DMS53 treated with DMSO at 0.1 percent for 48 hours (cell line): ENCODE results near the gene CRAMP1.

Source experiments
- DNase-seq: peaks from one replicate; lab custom pipeline; 2025; ENCODE audit not compliant: unreplicated experiment; lab: John Stamatoyannopoulos, UW

The CRAMP1 gene

DNA sequence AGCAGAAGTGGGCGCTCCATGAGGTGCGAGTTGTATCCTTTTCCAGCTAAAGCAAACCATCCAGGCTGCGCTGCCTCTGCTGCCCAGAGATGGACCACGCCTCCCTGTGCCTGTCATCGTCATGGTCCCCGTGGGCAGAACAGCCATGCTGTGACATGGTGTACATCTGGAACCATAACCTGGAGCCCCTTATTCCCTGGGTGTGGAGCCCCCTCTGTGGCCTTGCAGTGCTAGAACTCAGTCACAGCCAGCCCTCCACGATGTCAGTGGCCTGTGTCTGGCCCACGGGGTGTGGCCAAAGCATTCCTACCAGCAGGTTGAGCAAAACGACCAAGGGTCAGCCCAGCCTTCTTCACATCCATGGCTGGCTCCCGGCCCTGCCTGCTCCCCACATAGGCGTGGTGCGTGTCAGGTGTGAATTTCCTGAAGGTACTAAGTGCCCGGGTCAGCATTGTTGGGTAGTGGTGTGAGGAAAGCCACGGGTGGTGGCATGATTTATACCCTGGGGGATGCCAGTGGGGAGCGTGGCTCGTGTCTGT is 43.2 kb downstream of the CRAMP1 start:
- no peak for DNase-seq

GRCh38 chr16:1655909-1656807 is 44.0 kb downstream of the CRAMP1 start:
- DNase-seq = no peak

DNA sequence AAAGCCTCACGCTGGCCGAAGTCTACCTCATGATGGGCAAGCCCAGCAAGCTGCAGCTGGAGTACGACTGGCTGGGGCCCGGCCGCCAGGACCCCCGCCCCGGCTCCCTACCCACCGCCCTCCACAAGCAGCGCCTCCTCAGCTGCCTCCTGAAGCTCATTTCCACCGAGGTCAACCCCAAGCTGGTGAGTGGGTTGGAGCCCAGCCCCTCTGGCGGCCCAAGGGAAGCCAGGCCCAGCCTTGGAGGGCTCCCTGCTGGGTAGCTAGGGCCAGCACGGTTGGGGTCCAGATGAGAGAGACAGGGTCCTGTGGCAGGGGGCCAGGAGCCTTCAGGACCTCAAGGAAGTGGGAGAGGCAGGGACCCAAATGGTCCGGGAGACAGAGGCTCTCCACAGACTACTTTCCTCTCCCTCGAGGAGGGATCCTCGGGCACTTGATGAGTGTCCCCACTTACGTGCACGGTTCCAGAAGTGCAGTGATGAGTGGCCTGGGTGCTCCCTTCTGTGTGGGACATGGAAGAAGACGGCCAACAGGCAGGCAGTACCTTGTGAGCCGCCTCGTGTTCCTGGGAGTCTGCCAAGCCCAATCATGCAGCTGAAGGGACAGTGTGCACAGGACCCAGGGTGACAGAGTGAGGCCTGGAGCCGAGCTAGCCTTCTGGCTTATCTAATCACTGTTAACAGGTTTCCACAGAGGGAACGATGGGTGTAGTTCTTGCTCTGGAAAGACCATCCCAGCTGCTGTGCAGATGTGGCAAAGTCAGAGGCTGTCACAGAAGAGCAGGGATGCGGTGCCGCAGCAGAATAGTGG is 44.9 kb downstream of the CRAMP1 start:
- no peak for DNase-seq

GRCh38 chr16:1657841-1658240 is 45.7 kb downstream of the CRAMP1 start:
- no peak for DNase-seq

DNA sequence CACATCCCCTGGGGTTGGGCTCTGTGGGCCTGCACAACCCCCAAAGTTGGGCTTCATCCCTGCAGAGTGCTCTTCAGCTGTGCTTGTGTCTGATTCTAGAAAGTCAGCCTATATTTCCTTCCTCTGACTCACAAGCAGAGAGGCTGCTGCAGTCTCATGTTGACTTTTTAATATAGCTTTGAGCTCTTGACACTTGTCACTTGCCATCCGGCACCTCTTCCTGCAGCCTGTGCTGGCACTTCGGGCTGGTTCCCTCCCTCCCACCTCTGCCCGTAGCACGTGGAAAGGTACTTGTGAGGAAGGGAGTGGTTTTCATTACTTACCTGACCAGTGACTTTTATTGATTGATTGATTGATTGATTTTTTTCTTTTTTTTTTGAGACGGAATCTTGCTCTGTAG is 46.9 kb downstream of the CRAMP1 start:
- DNase-seq = no peak

- DNase-seq = no peak
These were observed 49.7 kb downstream of the CRAMP1 start for GRCh38 chr16:1661826-1662225.

DNA sequence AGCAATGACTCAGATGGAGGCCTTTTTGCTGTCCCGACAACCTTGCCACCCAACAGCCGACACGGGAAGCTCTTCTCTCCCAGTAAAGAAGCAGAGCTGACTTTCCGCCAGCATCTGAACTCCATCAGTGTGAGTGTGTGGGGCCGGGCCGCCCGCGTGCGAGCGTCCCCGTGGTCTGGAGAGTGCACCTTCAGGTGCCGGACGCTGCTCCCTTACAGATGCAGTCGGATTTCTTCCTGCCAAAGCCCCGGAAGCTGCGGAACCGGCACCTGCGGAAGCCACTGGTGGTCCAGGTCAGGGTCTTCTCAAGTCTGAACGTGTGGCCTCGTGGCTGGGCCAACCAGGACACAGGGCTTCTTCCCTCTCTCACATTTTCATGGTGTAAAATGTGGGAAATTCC is 50.4 kb downstream of the CRAMP1 start:
- DNase-seq = no peak

DNA sequence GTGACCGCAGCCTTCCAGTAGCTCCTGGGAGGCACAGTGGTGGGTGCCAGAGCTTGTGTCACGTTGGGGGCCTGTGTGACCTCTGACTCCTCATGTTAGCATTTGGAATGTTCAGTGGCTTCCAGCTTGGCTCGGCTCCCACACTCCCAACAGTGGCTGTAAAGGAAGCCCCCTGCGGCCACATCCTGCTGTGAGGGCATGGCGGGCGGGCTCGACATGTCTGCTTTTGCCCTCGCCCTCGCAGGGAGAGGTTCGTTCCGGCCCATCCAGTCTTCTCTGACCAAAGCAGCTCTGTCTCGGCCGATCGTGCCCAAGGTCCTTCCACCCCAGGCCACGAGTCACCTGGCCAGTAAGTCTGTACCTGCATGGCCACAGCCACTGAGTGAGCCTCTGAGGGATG is 53.7 kb downstream of the CRAMP1 start:
- DNase-seq = no peak

GRCh38 chr16:1666316-1666715 is 54.2 kb downstream of the CRAMP1 start:
- DNase-seq = no peak

GRCh38 chr16:1667271-1667670 is 55.1 kb downstream of the CRAMP1 start:
- DNase-seq = no peak

- DNase-seq = no peak
These were observed 55.8 kb downstream of the CRAMP1 start for GRCh38 chr16:1667916-1668315.

DNA sequence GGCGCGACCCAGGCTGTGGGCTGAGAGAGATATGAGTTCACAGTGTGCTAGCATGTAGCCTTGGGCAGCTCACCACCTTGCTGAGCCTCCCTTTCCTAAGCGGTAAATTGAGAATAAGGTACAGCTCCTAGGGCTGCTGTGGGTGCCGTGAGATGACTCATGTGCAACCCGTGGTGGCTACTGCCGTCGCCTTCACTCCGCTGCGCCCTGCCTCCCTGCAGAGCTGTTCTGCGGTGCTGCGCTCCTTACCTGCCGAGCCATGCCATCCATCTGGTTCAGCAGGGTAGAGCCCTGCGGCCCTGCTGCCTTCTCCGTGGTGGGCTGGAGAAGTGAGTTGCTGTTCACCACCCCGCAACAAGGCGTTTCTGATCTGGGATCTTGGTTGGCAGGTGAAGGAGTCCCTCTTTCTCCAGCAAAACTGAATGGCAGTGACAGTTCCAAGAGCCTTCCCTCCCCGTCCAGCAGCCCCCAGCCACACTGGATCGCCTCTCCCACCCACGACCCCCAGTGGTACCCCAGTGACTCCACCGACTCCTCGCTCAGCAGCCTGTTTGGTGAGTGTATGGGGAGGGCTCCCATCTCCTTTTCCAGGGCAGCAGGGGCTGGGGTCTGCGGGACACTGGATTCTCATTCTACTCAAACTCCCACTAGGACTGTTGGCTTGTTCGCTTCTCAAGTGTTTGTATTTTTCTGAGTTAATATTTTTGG is 56.6 kb downstream of the CRAMP1 start:
- DNase-seq = no peak

GRCh38 chr16:1669698-1670097 is 57.5 kb downstream of the CRAMP1 start:
- DNase-seq = no peak

DNA sequence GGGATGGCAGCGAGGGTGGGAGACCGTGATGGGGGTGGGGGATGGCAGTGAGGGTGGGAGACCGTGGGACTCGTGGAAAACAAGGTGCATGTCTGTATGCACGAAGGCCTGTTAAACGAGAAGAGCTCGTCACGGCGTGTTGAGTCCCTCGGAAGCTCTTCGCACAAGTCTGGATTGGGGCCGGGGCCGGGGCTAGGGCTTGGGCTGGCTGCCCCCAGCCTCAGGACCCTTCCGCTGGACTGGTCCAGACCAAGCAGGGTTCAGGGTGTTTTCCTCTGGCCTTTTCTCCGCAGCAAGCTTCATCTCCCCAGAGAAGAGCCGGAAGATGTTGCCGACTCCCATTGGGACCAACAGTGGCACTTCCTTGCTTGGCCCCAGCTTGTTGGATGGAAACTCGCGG is 58.2 kb downstream of the CRAMP1 start:
- DNase-seq = no peak

GRCh38 chr16:1670866-1671265 is 58.7 kb downstream of the CRAMP1 start:
- no peak for DNase-seq

DNA sequence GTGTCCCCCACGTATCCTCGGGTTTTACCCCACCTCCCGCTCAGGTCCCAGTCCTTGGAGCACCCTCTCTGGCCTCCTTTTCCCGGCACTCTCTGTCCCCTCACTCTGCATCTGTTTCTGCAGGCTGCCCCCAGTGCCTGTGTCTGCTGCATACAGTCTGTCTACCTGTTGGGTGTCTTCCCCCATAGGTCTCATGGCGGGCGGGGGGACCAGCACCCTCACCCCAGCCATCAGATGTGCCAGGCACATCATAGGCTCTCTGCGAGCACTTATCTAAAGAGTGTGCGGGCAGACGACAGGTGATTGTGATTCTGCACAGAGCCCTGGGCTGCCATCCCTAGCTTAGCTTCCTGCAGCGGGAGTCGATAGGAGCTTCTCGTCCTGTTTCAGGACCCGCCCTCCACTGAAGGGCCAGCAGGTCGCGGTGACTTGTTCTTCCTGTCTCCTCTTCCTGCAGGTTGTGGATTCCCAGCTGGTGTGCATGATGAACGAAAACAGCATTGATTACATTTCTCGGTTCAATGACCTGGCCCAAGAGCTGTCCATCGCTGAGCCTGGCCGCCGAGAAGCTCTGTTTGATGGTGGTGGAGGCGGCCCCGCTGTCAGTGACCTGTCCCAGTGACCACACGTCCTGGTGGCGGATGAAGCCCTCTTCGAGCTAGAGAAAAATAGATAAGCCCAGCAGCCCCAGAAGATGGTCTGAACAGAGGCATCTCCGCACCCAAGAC is 61.4 kb downstream of the CRAMP1 start:
- no peak for DNase-seq

DNA sequence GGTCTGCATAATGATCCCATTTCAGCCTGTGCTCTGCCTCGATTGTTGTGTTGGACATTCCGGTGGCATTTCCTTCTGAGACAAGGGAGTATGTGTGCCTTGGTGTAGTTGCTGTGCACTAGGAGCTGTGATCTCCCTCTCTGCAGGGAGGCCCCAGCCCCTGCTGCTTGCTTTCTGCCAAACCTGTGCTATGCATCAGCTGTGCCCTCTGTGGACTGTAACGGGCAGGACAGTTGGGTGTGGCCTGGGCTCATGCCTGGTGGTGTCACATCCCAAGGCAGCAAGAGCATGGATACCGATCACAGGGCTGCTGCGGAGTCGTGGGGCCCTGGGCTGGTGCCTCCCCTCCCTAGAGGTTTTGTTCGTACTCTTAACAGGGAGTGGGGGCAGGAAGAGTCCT is 62.1 kb downstream of the CRAMP1 start:
- DNase-seq = no peak

DNA sequence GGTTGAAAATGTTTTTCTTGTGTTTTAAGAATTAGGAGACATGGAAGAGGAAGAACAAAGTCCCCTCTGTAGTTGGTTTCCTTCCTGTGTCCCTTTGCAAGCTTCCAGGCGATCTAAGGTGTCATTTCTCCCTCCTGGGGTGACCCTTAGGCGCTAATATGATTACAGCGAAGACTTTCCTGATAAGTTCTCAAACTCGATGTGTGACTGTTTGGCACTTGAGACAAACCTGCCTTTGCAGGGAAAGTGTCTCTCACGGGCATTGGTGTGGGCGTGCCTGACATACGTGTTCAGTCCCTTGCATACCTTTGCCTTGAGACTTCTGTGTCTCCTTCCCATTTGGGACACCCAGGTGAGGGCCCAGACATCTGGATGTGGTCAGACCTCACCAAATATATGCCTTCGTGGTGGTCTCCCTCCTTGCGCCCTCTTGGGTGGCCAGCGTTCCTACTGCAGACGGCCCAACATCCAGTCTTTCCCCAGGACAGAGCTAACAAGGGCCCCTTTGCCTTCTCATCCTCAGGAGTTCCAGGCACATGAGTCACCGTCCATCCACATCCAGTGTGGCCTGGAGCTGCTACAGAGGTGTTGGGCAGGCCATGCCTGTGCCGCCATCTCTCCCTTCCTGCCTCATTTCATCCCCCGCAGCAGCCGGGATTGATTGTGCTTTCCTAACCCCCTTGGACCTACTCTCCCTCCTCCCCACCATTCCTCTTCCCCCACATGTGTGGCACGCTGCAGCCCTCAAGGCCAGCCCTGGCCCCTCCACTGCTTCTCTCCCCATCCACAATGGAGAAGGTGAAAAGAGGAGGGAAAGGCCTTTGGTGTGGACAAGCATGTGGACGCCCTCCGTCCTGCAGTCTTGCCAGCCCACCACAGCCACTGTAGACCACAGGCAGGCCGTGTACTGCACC is 62.8 kb downstream of the CRAMP1 start:
- DNase-seq = no peak

- no peak for DNase-seq
These were observed 64.5 kb downstream of the CRAMP1 start for GRCh38 chr16:1676661-1677060.

DNA sequence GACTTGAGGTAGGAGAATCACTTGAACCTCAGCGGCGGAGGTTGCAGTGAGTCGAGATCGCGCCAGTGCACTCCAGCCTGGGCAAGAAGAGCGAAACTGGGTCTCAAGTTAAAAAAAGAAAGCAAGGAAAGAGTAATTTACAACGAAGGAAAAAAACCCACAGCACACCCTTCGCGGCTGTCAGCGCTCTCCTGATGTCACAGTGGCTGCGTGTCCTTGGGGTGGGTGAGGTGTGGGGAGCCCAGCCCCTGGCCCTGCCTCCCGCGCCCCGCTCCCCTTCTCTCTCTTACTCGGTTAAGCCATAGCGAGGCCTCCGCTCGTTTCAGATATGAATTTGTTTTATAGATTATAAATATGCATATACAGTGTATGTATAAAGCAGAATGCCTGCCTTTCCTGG is 65.2 kb downstream of the CRAMP1 start:
- DNase-seq = no peak
